GM12878 (cell line): ENCODE results near the gene PSMD3. TPM values are rescaled to one million over a fixed set of nuclear protein-coding genes. Genes with fewer than 3 reads are reported as not detected.

Experiments
- ATAC-seq: fragments of 200-7000 bp; cut with Tn5 transposase; 3 replicates; pipeline ENCODE4 v1.9.1; 2020; ENCODE audit warnings: mild to moderate bottlenecking, moderate library complexity
- Bru-seq: library from RNA; stranded (reverse); fragments of 400-500 nt; gene quantifications from one replicate; lab custom pipeline; 2021; lab: Mats Ljungman, UMichigan
- BruChase-seq, 2 experiments: library from RNA; stranded (reverse); fragments of 400-500 nt; gene quantifications; one replicate each; lab custom pipeline; 2021; lab: Mats Ljungman, UMichigan
- BruUV-seq: library from RNA; stranded (reverse); fragments of 400-500 nt; replicated peaks from 2 replicates; lab custom pipeline; 2021; lab: Mats Ljungman, UMichigan
- CTCF ChIA-PET: fragments of 300-600 bp; sonication (Branson Sonifier 250); formaldehyde crosslinking; extraction: SDS; loops from one replicate; lab custom pipeline; 2021; ENCODE audit warnings: inconsistent platforms; lab: Yijun Ruan, JAX
- POLR2A ChIA-PET: fragments of 350-600 bp; formaldehyde crosslinking; extraction: SDS; loops from one replicate; lab custom pipeline; 2021; ENCODE audit warnings: inconsistent platforms; lab: Charles Lee
- RAD21 ChIA-PET: fragments of 300-600 bp; sonication (Branson Sonifier 250); formaldehyde crosslinking; loops from one replicate; lab custom pipeline; 2023; ENCODE audit warnings: antibody characterized with exemption; ENCODE audit not compliant: unreplicated experiment; lab: Charles Lee
- SMC1A ChIA-PET: fragments of 300-600 bp; sonication (Branson Sonifier 250); formaldehyde crosslinking; loops from one replicate; lab custom pipeline; 2023; ENCODE audit not compliant: unreplicated experiment, uncharacterized antibody; lab: Charles Lee
- DNase-seq: peaks from one replicate; pipeline ENCODE4 v3.0.0-alpha.2; 2011; ENCODE audit warnings: low read depth, low spot score
- FAIRE-seq: peaks from 3 replicates; lab custom pipeline; 2011; peaks lifted over from hg19 to GRCh38; lab: Jason Lieb, UNC
- H2AFZ ChIP-seq: 2 replicates; pipeline ENCODE4 v1.6.0; 2011; ENCODE audit warnings: low read depth, low read length, control low read depth; ENCODE audit not compliant: control insufficient read depth
- H3K27ac ChIP-seq: 2 replicates; pipeline ENCODE4 v1.5.1; 2011; ENCODE audit warnings: control low read depth; ENCODE audit not compliant: control insufficient read depth, insufficient read depth
- H3K27me3 ChIP-seq, 2 experiments: replicated peaks in 1 of 2; 2 replicates each; pipeline versions ENCODE4 v1.6.0 to v1.6.1; 2011; ENCODE audit warnings: low read length in 1 of 2; ENCODE audit not compliant: control insufficient read depth in 2 of 2, insufficient read depth in 2 of 2
- H3K36me3 ChIP-seq, 2 experiments: 2 replicates each; pipeline ENCODE4 v1.5.1; 2011; ENCODE audit warnings: low read length in 1 of 2; ENCODE audit not compliant: control insufficient read depth in 2 of 2, insufficient read depth in 2 of 2
- H3K4me1 ChIP-seq: 2 replicates; pipeline ENCODE4 v1.6.1; 2011; ENCODE audit warnings: mild to moderate bottlenecking, low read length, moderate library complexity, mixed read lengths; ENCODE audit not compliant: control insufficient read depth, insufficient read depth
- H3K4me2 ChIP-seq: 2 replicates; pipeline ENCODE4 v1.6.0; 2011; ENCODE audit warnings: control low read depth; ENCODE audit not compliant: control insufficient read depth, insufficient read depth
- H3K4me3 ChIP-seq: fragments of 200-600 bp; sonication (generic); 2 replicates; pipeline ENCODE4 v1.5.1; 2016
- H3K79me2 ChIP-seq: 2 replicates; pipeline ENCODE4 v1.6.0; 2011; ENCODE audit warnings: low read length; ENCODE audit not compliant: control insufficient read depth, insufficient read depth
- H3K9ac ChIP-seq: 2 replicates; pipeline ENCODE4 v1.8.0; 2011; ENCODE audit warnings: low read length, control low read depth, mixed read lengths; ENCODE audit not compliant: control insufficient read depth, insufficient read depth
- H3K9me3 ChIP-seq: replicated peaks from 3 replicates; pipeline ENCODE4 v1.5.1; 2011; ENCODE audit warnings: mild to moderate bottlenecking, low read length; ENCODE audit not compliant: control insufficient read depth, insufficient read depth
- H4K20me1 ChIP-seq: 2 replicates; pipeline ENCODE4 v1.6.0; 2011; ENCODE audit not compliant: control insufficient read depth, insufficient read depth
- BCL11A ChIP-seq: IDR thresholded peaks from 2 replicates; pipeline ENCODE4 v1.6.1; 2011; ENCODE audit warnings: low read depth, low read length
- BRCA1 ChIP-seq: IDR thresholded peaks from 2 replicates; pipeline ENCODE4 v1.6.1; 2011; ENCODE audit warnings: low read depth, low read length, improper control_type of control experiment
- CBFB ChIP-seq: IDR thresholded peaks from 2 replicates; pipeline ENCODE4 v1.6.1; 2016; ENCODE audit warnings: antibody characterized with exemption, low read depth
- E4F1 ChIP-seq: fragments of 450-650 bp; IDR thresholded peaks from 2 replicates; pipeline ENCODE4 v1.6.1; 2018; ENCODE audit warnings: borderline replicate concordance, mild to moderate bottlenecking; ENCODE audit not compliant: partially characterized antibody
- EED ChIP-seq: sonication (generic); IDR thresholded peaks from 2 replicates; pipeline ENCODE4 v1.6.1; 2016; ENCODE audit warnings: antibody characterized with exemption, low read depth
- FOS ChIP-seq: IDR thresholded peaks from 3 replicates; pipeline ENCODE4 v1.6.1; 2011; ENCODE audit warnings: borderline replicate concordance; ENCODE audit not compliant: insufficient read length; ENCODE audit errors: extremely low read depth
- FOXK2 ChIP-seq: fragments of 450-650 bp; IDR thresholded peaks from 2 replicates; pipeline ENCODE4 v1.6.1; 2017; ENCODE audit warnings: mild to moderate bottlenecking, moderate library complexity
- HDGF ChIP-seq: fragments of 450-650 bp; IDR thresholded peaks from 2 replicates; pipeline ENCODE4 v1.6.1; 2016; ENCODE audit warnings: antibody characterized with exemption
- MAX ChIP-seq: IDR thresholded peaks from 2 replicates; pipeline ENCODE4 v1.6.1; 2012; ENCODE audit warnings: low read depth, low read length, improper control_type of control experiment
- MTA3 ChIP-seq: IDR thresholded peaks from 2 replicates; pipeline ENCODE4 v1.6.1; 2012; ENCODE audit warnings: low read length, inconsistent platforms, borderline replicate concordance
- NBN ChIP-seq: fragments of 450-650 bp; IDR thresholded peaks from 2 replicates; pipeline ENCODE4 v1.6.1; 2016
- NFYA ChIP-seq: IDR thresholded peaks from 2 replicates; pipeline ENCODE4 v1.6.1; 2011; ENCODE audit warnings: low read depth, mild to moderate bottlenecking, low read length, improper control_type of control experiment, borderline replicate concordance
- PAX8 ChIP-seq: fragments of 450-650 bp; IDR thresholded peaks from 2 replicates; pipeline ENCODE4 v1.6.1; 2017; ENCODE audit warnings: mild to moderate bottlenecking, moderate library complexity
- RB1 ChIP-seq: fragments of 450-650 bp; formaldehyde crosslinking; IDR thresholded peaks from 2 replicates; pipeline ENCODE4 v1.6.1; 2017; ENCODE audit warnings: mild to moderate bottlenecking, borderline replicate concordance
- TCF12 ChIP-seq: IDR thresholded peaks from 2 replicates; pipeline ENCODE4 v1.6.1; 2011; ENCODE audit warnings: low read depth, mild to moderate bottlenecking, low read length
- ZNF24 ChIP-seq: fragments of 450-650 bp; IDR thresholded peaks from 2 replicates; pipeline ENCODE4 v1.6.1; 2017; ENCODE audit warnings: antibody characterized with exemption, mild to moderate bottlenecking
- ZZZ3 ChIP-seq: IDR thresholded peaks from 2 replicates; pipeline ENCODE4 v1.6.1; 2011; ENCODE audit warnings: low read depth; ENCODE audit not compliant: control insufficient read depth, insufficient read length
- WGBS: methylation state at CpG from one replicate; pipeline ENCODE4 v1.1.6; 2016; ENCODE audit warnings: low lambda C conversion rate; ENCODE audit not compliant: insufficient replicate concordance, insufficient coverage; ENCODE audit errors: missing lambda C conversion rate; 5-methylcytosine and 5-hydroxymethylcytosine counted together
- in situ Hi-C: fragments of 300-500 bp; cut with MboI; formaldehyde crosslinking; loops from 9 replicates; pipeline ENCODE4 v1.14.3; 2018; ENCODE audit warnings: mixed read lengths
- intact Hi-C: fragments of 100-400 bp; cut with micrococcal nuclease; formaldehyde crosslinking; loops from one replicate; pipeline ENCODE4 v1.14.2; 2022; ENCODE audit not compliant: unreplicated experiment
- long read RNA-seq, 2 experiments: library from polyadenylated mRNA; unstranded; transcript quantifications; one replicate each; pipeline ENCODE4 v2.0.0, GENCODE V29; 2019 to 2020
- polyA minus RNA-seq, 3 experiments: library from RNA; depleted of rRNA, polyadenylated mRNA; stranded (reverse); fragments of >200 nt; gene quantifications; 2 replicates each; pipeline ENCODE4 v1.2.3, GENCODE V29; 2011
- polyA plus RNA-seq, 11 experiments: library from polyadenylated mRNA; depleted of rRNA in 4 of 11; unstranded in 6 of 11; stranded (reverse) in 5 of 11; fragments of >200 nt; fragmentation: Nextera tagmentation in 4 of 11; fragmentation: Illumina TruSeq in 1 of 11; extraction: Ambion mirVana in 4 of 11; extraction: Trizol in 1 of 11; gene quantifications; 1 replicate in 1 of 11; 2 replicates in 10 of 11; pipeline versions ENCODE4 v1.2.1 to v1.2.3, GENCODE V29; 2011 to 2016; ENCODE audit warnings: inconsistent platforms in 2 of 11, missing spikeins in 2 of 11, low read depth in 1 of 11
- total RNA-seq, 4 experiments: library from RNA; depleted of rRNA in 3 of 4; stranded (reverse); fragments of >200 nt in 3 of 4; fragmentation: Illumina TruSeq in 1 of 4; extraction: Trizol in 1 of 4; gene quantifications; 2 replicates each; pipeline versions ENCODE4 v1.2.1 to v1.2.3, GENCODE V29; 2013 to 2021

PSMD3 gene
- total RNA-seq (2013; cell fraction: nucleolus; rRNA removed): 59.9 and 66.8 TPM in 2 replicates
- total RNA-seq (2014; rRNA removed): 132 and 150 TPM in 2 replicates
- total RNA-seq (2014; rRNA removed; fragmentation: Illumina TruSeq; extraction: Trizol): 65.8 and 70.3 TPM in 2 replicates
- 150 and 151 TPM in 2 replicates for total RNA-seq (2021)
- 53.3 TPM for polyA plus RNA-seq (2011; ENCODE audit: low read depth)
- 35.1 and 79.4 TPM in 2 replicates for polyA plus RNA-seq (2011; rRNA removed)
- polyA plus RNA-seq (2011; cell fraction: cytosol; rRNA removed): 104 and 113 TPM in 2 replicates
- polyA plus RNA-seq (2011; cell fraction: nucleus; rRNA removed): 99.4 and 118 TPM in 2 replicates
- polyA plus RNA-seq (2012): 81.3 and 91.1 TPM in 2 replicates
- polyA plus RNA-seq (2014; fragmentation: Illumina TruSeq; extraction: Trizol): 78.8 and 121 TPM in 2 replicates
- polyA plus RNA-seq (2014; fragmentation: Nextera tagmentation; extraction: Ambion mirVana): 1 to 10 TPM; 2.2 to 2.6 TPM
- polyA plus RNA-seq (2014; rRNA removed): 138 and 155 TPM in 2 replicates
- polyA plus RNA-seq (2016; fragmentation: Nextera tagmentation; extraction: Ambion mirVana): 100 to 1,000 TPM; 182 to 192 TPM
- 83.5 and 88.8 TPM in 2 replicates for polyA minus RNA-seq (2011; rRNA and poly(A)+ RNA removed)
- 33.7 and 39.4 TPM in 2 replicates for polyA minus RNA-seq (2011; cell fraction: cytosol; rRNA and poly(A)+ RNA removed)
- polyA minus RNA-seq (2011; cell fraction: nucleus; rRNA and poly(A)+ RNA removed): 21.6 and 30.6 TPM in 2 replicates
- percentile 82 among the genes with signal in this experiment for Bru-seq, nascent RNA
- percentile 87 among the genes with signal in this experiment for BruChase-seq, experiment 1, labeled RNA remaining after a 6-hour chase
- BruChase-seq, experiment 2, labeled RNA remaining after a 2-hour chase: percentile 80 among the genes with signal in this experiment
- long read RNA-seq, experiment 1, transcript PSMD3-201 (12 exons, 2,158 nt): major isoform, 101 of 111 reads
- long read RNA-seq, experiment 1, partial matches to known transcripts: 5 of 111 reads
- long read RNA-seq, experiment 1, other reads (novel, unspliced or antisense): 5 of 111 reads
- long read RNA-seq, experiment 2, partial matches to known transcripts: 7 of 8 reads
- long read RNA-seq, experiment 2, other reads (novel, unspliced or antisense): 1 of 8 reads

GRCh38 chr17:39980351-39981206 lies at the start of gene PSMD3:
Gene PSMD3 (plus strand): TSS chr17:39980807. CDS start chr17:39980971, 164 bp downstream.
- peak within 1 kb of the TSS; percentile 96 for H2AFZ ChIP-seq
- peak within 1 kb of the TSS; percentile 96 for H3K9ac ChIP-seq
- RAD21 ChIA-PET: interaction anchor here (0.6 to 5.0 kb wide), 34 partner anchors 22 to 359 kb away, joined by 3 to 44 read pairs (median 4); partner anchors contain the start of genes IKZF3, LRRC3C, MED24 and NR1D1
- POLR2A ChIA-PET: interaction anchor here (0.6 to 2.1 kb wide), 15 partner anchors 12 to 198 kb away, joined by 3 to 20 read pairs (median 4); partner anchors contain the start of genes GSDMB and ORMDL3
- H3K36me3 ChIP-seq: peaks cover 10 to 14% of the 10 kb centered on the region in 2 experiments; a peak in 3 of 4 replicates
- H3K4me3 ChIP-seq: peak within 1 kb of the TSS; percentile 90
- H3K27ac ChIP-seq: peak within 1 kb of the TSS; percentile 90
- intact Hi-C loops (loop anchor here (1.0 to 5.0 kb wide), 6 partner anchors 21 to 358 kb away; partner anchors contain the start of genes LRRC3C and ORMDL3), in situ Hi-C loops (loop anchor here (5.0 kb wide), 1 partner anchor 358 kb away; no protein-coding TSS in a partner anchor)
- H3K27me3 ChIP-seq: no peaks in the 10 kb centered on the region; a peak in 1 of 4 replicates
- CTCF ChIA-PET: interaction anchor here (0.6 to 9.0 kb wide), 37 partner anchors 12 to 437 kb away, joined by 3 to 120 read pairs (median 4); partner anchors contain the start of genes CSF3, GSDMA, MIEN1 and NR1D1
- peaks cover 34% of the 10 kb centered on the region for H3K79me2 ChIP-seq
- peak within 1 kb of the TSS; percentile 94 for H3K4me2 ChIP-seq
- H4K20me1 ChIP-seq: no peaks in the 10 kb centered on the region
- SMC1A ChIA-PET: interaction anchor here (0.9 to 6.0 kb wide), 15 partner anchors 16 to 361 kb away, joined by 3 to 38 read pairs (median 5); no protein-coding TSS in a partner anchor
- no TSS peak for BruUV-seq
- peak; percentile 94 for ATAC-seq
- peaks cover 6% of the 10 kb centered on the region for H3K4me1 ChIP-seq
- no peaks in the 10 kb centered on the region for H3K9me3 ChIP-seq
- under 1% methylated on average over 78 of the region's 84 CpGs for whole genome bisulfite sequencing
- peak; percentile 100 for DNase-seq
- peak; percentile 96 for FAIRE-seq
- TF ChIP-seq MAX (peak; percentile 91), BCL11A (peak; percentile 22; the same call in 1 of the 2 replicates), NBN (peak; percentile 100), FOS (no peak), NFYA (no peak), FOXK2 (peak; percentile 83), EED (no peak), MTA3 (no peak), ZNF24 (0 out of 2 replicates have a peak, but pooled peaks have one; percentile 42), TCF12 (peak; percentile 87), CBFB (peak; percentile 32; the same call in 1 of the 2 replicates), ZZZ3 (no peak), PAX8 (no peak), HDGF (peak; percentile 35; the same call in 1 of the 2 replicates), RB1 (peak; percentile 81), E4F1 (peak; percentile 80), BRCA1 (peak; percentile 56)
